ENCODE data around the gene KCNN1. TPM values are rescaled to one million over a fixed set of nuclear protein-coding genes. Genes with fewer than 3 reads are reported as not detected.
"Not testable (repeated sequence)": the region's sequence is repeated elsewhere in the genome, so short reads cannot be mapped to it uniquely, and the experiment has no call there.

The KCNN1 gene
- total RNA-seq, 1 donor from 2014 or later = under 0.01 TPM

DNA sequence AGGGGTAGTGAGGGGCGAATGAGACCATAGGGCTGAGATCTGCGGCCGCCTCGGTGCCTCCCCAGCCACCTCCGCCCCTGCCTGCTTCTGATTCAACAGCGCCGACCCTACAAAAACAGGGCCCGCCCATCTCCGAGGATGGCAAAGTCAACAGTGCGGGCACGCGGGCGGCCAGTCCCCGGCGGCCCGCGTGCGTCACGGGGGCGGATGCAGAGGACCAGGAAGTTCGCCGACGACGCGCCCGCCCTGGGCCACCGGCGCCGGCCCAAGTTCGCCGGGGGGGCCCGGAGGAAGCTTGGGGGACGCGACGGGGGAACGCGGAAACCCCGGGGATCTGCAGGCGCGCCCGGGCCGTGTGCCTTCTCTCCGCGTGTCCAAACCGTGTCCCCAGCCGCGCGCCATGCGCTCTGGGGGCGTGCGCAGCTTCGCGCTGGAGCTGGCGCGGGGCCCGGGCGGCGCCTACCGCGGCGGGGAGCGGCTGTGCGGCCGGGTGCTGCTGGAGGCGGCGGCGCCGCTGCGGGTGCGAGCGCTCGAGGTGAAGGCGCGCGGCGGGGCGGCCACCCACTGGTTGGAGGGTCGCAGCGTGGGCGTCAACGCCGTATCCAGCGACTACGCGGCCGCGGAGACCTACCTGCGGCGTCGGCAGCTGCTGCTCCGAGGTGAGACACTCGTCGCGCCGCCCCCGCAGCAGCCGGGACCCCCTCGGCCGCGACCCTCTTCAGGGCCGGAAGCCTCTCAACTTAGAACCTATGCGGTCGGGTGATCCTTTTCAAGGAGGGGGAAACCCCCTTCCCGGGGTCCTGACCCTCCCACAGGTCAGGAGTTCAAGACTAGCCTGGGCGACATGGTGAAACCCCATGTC lies 34.2 kb downstream of the KCNN1 start:
- DNase-seq (ENCODE audit: low read depth in 2 of 2) = peak; percentile 85 to 87

DNA sequence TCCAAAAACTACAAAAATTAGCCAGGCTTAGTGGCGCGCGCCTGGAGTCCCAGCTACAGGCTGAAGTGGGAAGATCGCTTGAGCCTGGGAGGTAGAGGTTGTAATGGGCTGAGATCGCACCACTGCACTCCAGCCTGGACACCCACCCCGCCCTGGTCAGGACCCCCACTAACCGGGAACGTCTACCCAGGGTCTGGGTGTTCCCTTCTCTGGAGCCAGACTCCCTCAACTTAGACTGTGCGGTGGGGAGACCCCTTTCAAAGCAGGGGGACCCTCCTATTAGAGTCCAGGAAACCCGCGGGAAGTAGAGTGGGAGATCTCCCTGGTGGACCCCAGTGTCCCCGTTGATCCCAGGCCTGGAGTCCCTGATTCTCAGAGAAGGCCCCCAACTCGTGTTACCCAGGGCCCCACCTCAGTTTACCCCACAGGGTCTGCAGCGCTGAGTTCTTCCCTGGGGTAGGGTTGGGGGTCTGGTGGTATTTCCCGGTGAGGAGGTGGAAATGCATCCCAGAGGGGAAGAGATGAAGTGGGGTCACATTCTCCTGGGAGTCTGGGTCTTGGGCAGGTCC lies 35.0 kb downstream of the KCNN1 start:
- peak; percentile 24 to 40 for DNase-seq (ENCODE audit: low read depth in 2 of 2)

- no peak for DNase-seq (ENCODE audit: low read depth in 2 of 2)
Observed at GRCh38 chr19:18002347-18002850, 35.5 kb downstream of the KCNN1 start.

DNA sequence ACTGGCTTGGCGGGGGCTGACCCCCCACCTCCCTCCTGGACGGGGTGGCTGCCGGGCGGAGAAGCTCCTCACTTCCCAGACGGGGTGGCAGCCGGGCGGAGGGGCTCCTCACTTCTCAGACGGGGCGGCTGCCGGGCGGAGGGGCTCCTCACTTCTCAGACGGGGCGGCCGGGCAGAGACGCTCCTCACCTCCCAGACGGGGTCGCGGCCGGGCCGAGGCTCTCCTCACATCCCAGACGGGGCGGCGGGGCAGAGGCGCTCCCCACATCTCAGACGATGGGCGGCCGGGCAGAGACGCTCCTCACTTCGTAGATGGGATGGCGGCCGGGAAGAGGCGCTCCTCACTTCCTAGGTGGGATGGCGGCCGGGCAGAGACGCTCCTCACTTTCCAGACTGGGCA lies 38.8 kb downstream of the KCNN1 start:
- DNase-seq (ENCODE audit: low read depth in 2 of 2) = not testable (repeated sequence)

DNA sequence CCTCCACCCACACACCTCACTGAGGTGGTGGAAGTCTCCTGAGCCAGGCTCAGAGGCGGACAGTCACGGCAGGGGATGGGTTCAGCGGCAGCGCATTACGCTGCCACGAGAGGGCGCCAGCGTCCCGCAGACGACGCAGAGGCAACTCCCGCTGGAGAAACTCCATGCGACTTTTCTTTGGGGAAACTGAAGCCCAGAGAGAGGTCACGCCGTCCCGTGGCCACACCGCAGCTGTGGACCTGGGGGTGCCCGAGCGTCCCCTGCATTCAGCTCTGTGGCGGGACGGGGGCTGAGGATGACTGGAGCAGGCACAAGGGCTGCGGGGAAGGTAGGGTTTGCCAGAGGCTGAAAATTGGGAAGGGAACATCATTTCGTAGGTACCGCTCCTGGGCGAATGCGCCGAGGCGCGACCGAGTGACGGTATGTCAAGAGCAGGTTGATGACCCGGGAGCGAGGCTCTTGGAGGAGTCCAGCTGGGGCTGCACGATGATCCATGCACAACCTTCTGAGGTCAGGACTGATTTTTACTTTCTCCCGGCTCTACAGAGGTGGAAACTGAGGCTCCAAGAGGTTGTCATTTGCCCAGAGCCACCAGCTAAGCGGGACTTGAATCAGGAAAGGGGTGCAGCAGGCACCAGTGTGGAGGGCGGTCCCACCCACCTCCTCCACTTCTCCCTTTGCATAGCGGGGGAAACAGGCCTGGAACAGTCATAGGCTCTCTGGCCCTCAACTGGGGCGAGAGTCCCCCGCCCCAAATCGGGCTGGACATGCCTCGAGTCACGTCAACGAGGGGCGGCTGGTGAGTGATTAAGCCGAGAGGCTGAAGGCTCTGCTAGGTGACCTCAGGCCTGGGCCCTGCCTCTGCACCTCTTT lies 40.4 kb downstream of the KCNN1 start:
- DNase-seq (ENCODE audit: low read depth in 2 of 2) = peak; percentile 79 to 85

GRCh38 chr19:18007917-18008673 lies 41.2 kb downstream of the KCNN1 start, which contains the start of gene ARRDC2:
ARRDC2 (plus strand) TSS chr19:18008170; CDS start chr19:18008311, 141 bp downstream.
- DNase-seq (ENCODE audit: low read depth in 2 of 2) = peak; percentile 94 to 96

DNA sequence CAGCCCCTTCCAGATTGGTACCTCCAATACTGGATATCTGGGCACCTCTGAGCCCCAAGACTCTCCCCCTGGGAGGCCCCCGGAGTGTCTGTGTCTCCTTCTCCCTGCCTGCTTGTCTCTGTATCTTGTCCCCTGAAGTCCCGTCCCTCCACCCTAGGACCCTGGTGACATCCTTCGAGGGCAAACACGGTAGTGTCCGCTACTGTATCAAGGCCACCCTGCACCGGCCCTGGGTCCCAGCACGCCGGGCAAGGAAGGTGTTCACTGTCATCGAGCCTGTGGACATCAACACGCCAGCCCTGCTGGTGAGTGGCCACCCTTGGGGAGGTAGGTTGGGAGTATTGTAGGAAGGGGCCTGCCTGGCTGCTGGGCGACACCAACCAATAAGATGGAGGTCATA lies 41.9 kb downstream of the KCNN1 start:
- DNase-seq (ENCODE audit: low read depth in 2 of 2) = peak in 1 of 2 donors; percentile 27

DNA sequence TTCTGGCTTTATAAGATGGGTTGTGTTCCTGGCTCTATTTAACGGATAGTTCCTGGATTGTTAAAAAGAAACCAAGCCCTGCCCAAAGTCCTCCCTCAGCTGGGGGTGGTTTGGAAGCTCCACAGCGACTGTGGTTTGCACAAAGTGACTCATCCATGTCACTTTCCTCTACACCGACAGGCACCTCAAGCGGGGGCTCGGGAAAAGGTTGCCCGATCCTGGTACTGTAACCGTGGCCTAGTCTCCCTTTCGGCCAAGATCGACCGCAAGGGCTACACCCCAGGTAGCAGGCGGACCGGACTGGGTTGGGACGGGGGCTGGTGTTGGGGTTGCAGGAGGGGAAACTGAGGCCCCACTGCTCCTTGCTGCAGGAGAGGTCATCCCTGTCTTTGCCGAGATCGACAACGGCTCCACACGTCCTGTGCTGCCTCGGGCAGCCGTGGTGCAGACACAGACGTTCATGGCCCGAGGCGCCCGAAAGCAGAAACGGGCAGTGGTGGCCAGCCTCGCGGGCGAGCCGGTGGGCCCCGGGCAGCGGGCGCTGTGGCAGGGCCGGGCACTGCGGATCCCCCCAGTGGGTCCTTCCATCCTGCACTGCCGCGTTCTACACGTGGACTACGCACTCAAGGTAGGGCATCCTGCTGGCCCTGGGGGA lies 42.6 kb downstream of the KCNN1 start:
- DNase-seq (ENCODE audit: low read depth in 2 of 2) = peak in 1 of 2 donors; percentile 70

- DNase-seq (ENCODE audit: low read depth in 2 of 2) = no peak
Observed at GRCh38 chr19:18010149-18010548, 43.2 kb downstream of the KCNN1 start.

GRCh38 chr19:18013210-18014111 lies 46.6 kb downstream of the KCNN1 start:
- DNase-seq (ENCODE audit: low read depth in 2 of 2) = no peak

DNA sequence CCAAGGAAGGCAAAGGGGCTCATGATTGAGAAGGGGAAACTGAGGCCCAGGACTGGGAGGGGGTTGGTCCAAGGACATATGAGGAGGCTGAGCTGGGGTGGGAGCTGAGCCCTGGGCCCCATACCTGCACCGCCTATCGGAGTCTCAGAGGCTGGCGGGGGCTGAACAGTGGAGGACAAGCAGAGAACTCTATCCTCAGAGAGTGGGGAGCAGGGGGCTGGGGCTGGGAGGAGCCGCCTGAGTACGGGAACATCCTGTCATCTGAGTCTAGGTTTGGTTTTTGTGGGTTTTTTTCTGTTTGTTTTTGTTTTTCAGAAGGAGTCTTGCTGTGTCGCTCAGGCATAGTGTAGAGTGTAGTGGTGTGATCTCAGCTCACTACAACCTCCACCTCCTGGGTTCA lies 47.3 kb downstream of the KCNN1 start:
- no peak for DNase-seq (ENCODE audit: low read depth in 2 of 2)

GRCh38 chr19:18016209-18016910 lies 49.5 kb downstream of the KCNN1 start:
- DNase-seq (ENCODE audit: low read depth in 2 of 2) = no peak

DNA sequence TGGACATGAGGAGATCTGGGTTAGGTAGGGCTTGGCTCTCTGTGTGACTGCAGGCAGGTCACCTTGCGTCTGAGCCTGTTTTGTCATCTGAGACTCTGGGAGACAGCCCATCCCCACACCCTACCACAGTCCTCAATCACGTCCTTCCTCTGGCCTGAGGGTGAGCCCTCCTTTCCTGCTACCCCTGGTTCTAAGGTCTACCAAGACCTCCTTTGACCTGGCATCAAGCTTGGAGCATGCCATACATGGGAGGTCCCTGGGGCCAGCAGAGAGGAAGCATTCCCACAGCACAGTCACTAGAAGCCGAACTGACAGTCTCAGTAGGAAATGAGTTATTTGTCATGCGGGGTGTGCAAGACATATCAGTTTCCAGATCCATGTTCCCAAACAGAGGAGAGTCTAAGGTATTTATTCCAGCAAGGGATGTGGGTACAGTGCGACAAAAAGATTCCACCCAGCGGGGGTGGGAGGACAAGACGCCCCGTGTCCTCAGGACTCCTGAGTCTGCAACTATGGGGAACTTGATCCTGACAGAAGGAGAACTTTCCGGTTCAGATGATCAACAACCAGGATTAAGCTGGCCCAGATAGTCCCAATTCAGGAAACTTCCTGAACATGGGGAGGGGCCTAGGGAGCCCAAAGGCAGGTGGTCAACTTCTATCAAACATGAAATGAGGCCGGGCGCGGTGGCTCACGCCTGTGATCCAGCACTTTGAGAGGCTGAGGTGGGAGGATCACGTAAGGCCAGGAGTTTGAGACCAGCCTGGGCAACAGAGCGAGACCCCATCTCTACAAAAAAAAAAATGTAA lies 50.6 kb downstream of the KCNN1 start:
- DNase-seq (ENCODE audit: low read depth in 2 of 2) = peak; percentile 52 to 88

DNA sequence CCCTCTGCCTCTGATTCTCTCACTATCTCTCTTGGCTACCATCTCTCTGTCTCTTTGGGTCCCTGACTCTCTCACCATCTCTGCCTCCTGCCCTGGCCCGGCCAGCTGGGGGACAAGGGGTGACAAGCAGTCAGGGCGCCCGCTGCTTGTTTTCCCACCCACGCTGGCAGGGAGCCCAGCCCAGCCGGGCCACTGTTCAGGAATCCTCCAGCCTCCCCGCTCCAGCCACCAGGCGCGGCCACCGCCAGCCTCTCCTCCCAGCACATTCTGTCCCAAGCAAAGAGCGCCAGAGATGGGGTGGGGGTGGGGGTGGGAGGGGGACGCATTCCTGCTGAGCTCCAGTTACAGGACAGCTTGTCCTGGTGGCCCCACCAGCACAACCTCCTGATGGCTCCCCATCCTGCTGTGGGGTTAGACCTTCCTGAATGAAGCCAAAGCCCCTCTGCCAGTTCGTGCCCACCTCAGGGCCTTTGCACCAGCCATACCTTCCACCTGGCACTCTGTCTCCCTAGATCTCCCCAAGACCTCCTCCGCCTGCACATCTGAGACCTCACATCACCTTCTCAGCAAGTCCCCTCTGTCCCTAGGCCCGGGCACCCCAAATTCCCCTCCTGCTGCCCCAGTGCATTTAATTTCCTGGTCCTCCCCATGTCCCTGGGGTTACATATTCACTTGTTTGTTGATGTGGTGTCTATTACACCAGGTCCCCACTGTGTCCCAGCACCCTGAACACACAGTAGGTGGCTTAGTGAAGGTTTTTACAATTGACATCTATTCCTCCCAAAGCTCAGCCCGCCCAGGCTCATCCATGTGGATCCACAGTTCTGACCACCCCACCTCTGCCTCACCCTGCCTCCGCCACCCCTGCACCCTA lies 53.5 kb downstream of the KCNN1 start:
- DNase-seq (ENCODE audit: low read depth in 2 of 2) = peak; percentile 75 to 92

DNA sequence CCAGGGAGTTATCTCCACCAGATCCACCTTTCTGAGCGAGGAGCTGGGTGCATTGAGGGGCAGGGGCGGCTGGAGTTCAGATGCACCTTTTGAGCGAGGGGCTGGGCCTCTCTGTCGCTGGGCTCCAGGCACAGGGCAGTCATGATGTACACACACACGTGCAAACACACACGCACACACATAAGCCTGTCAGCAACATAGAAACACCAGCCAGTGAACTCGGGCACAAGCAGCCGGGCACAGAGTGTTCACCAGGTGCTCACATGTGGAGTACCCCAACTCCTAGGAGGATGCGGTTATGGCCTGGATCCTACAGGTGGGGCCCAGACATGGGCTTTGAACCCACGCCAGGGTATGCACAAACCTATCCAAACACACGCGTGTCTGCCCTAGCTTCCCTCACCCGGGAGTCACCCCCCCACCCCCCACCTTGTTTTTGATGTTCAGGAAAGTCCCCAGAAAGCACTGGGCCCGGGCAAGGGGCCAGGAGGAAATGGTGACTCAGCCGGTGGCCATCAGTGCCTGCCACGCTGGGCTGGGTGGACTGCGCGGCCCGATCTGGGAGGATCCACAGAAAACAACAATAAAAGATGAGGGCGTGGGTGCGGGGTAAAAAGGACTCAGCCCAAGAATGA lies 54.3 kb downstream of the KCNN1 start:
- peak; percentile 97 to 99 for DNase-seq (ENCODE audit: low read depth in 2 of 2)

- DNase-seq (ENCODE audit: low read depth in 2 of 2) = peak; percentile 99 to 100
Observed at GRCh38 chr19:18023622-18024251, 56.8 kb downstream of the KCNN1 start.
